CD8-positive, alpha-beta memory T cell (primary cell): ENCODE measurements around the gene ISYNA1. TPM values are rescaled to one million over a fixed set of nuclear protein-coding genes. Genes with fewer than 3 reads are reported as not detected.

Experiments
- CTCF ChIA-PET: fragments of 350-600 bp; sonication (Branson Sonifier 250); formaldehyde crosslinking; loops from one replicate; lab custom pipeline; 2021; ENCODE audit warnings: antibody characterized with exemption; lab: Charles Lee
- POLR2A ChIA-PET: fragments of 350-600 bp; sonication (Branson Sonifier 250); formaldehyde crosslinking; loops from one replicate; lab custom pipeline; 2021; ENCODE audit warnings: antibody characterized with exemption; lab: Charles Lee
- DNase-seq, 5 donors: peaks; one replicate each; pipeline versions ENCODE4 v3.0.0 to v3.0.0-alpha.2; 2020 to 2022; ENCODE audit warnings: mixed read lengths in 1 of 5
- H3K27ac ChIP-seq: one replicate; pipeline ENCODE4 v1.7.0; 2013; ENCODE audit warnings: low read depth, mild to moderate bottlenecking, low read length, moderate library complexity
- H3K27me3 ChIP-seq: 2 replicates; pipeline ENCODE4 v1.7.0; 2013; ENCODE audit warnings: low read length, mild to moderate bottlenecking; ENCODE audit not compliant: insufficient read depth, poor library complexity, severe bottlenecking
- H3K36me3 ChIP-seq: 2 replicates; pipeline ENCODE4 v1.7.0; 2013; ENCODE audit warnings: mild to moderate bottlenecking, low read length, moderate library complexity; ENCODE audit not compliant: insufficient read depth
- H3K4me1 ChIP-seq: 2 replicates; pipeline ENCODE4 v1.7.0; 2013; ENCODE audit warnings: mild to moderate bottlenecking, low read length, moderate library complexity; ENCODE audit not compliant: insufficient read depth
- H3K4me3 ChIP-seq: 2 replicates; pipeline ENCODE4 v1.7.0; 2013; ENCODE audit warnings: mild to moderate bottlenecking, low read length
- H3K9me3 ChIP-seq: 2 replicates; pipeline ENCODE4 v1.7.0; 2013; ENCODE audit warnings: mild to moderate bottlenecking, low read length
- H3K27ac Mint-ChIP-seq, 8 donors: one replicate each; pipeline ENCODE4 v1.8.0; 2020 to 2021; ENCODE audit warnings: mixed read lengths in 8 of 8, mild to moderate bottlenecking in 6 of 8, inconsistent platforms in 3 of 8, moderate library complexity in 3 of 8
- H3K27me3 Mint-ChIP-seq, 2 donors: one replicate each; pipeline ENCODE4 v1.8.0; 2020 to 2021; ENCODE audit warnings: mixed read lengths in 2 of 2, mild to moderate bottlenecking in 1 of 2, moderate library complexity in 1 of 2
- H3K36me3 Mint-ChIP-seq, 3 donors: one replicate each; pipeline ENCODE4 v1.8.0; 2020 to 2021; ENCODE audit warnings: mixed read lengths in 3 of 3, inconsistent platforms in 1 of 3, mild to moderate bottlenecking in 1 of 3
- H3K4me1 Mint-ChIP-seq, 3 donors: one replicate each; pipeline ENCODE4 v1.8.0; 2020 to 2021; ENCODE audit warnings: mixed read lengths in 3 of 3, inconsistent platforms in 1 of 3, mild to moderate bottlenecking in 1 of 3
- H3K4me3 Mint-ChIP-seq, 7 donors: one replicate each; pipeline ENCODE4 v1.8.0; 2020 to 2021; ENCODE audit warnings: mixed read lengths in 7 of 7, mild to moderate bottlenecking in 6 of 7, moderate library complexity in 4 of 7, inconsistent platforms in 2 of 7
- H3K9me3 Mint-ChIP-seq, 5 donors: one replicate each; pipeline ENCODE4 v1.8.0; 2020 to 2022; ENCODE audit warnings: mixed read lengths in 5 of 5, mild to moderate bottlenecking in 3 of 5, moderate library complexity in 2 of 5, inconsistent platforms in 1 of 5
- polyA plus RNA-seq: library from polyadenylated mRNA; unstranded; fragments of 300-500 nt; fragmentation: Illumina TruSeq; gene quantifications from one replicate; pipeline ENCODE4 v1.2.3, GENCODE V29; 2021
- total RNA-seq, 2 experiments: library from RNA; stranded (reverse); gene quantifications; one replicate each; pipeline ENCODE4 v1.2.3, GENCODE V29; 2021

Gene ISYNA1
- total and polyA plus RNA-seq, 3 experiments from 2014 or later: 18.2 to 33.2 (median 20.3) TPM

GRCh38 chr19:18424122-18424889 lies 13.6 kb downstream of the ISYNA1 start:
- Mint-ChIP-seq H3K4me1 (peaks cover 49 to 83% (median 49%) of the 10 kb centered on the region in 3 donors), H3K27ac (peak overlapping the region in 6 of 8 donors; percentile 50 to 97 (median 90)), H3K36me3 (peaks cover 0 to 6% (median 0%) of the 10 kb centered on the region in 3 donors), H3K4me3 (peak overlapping the region in 5 of 7 donors; percentile 37 to 94 (median 69)), H3K27me3 (peaks cover 0 to 2% of the 10 kb centered on the region in 2 donors), H3K9me3 (no peaks in the 10 kb centered on the region)
- peak in 1 of 5 donors; percentile 46 for DNase-seq
- H3K4me1 ChIP-seq: peaks cover 53% of the 10 kb centered on the region
- H3K36me3 ChIP-seq: no peaks in the 10 kb centered on the region
- CTCF ChIA-PET: interaction anchor here (1.8 kb wide), 1 partner anchor 14 kb away, joined by 13 read pairs; no protein-coding TSS in a partner anchor
- no peak overlapping the region for H3K4me3 ChIP-seq
- POLR2A ChIA-PET: interaction anchor here (0.5 to 6.5 kb wide), 2 partner anchors 11 to 25 kb away, joined by 3 to 42 read pairs; no protein-coding TSS in a partner anchor
- H3K27ac ChIP-seq: no peak overlapping the region
- no peaks in the 10 kb centered on the region for H3K9me3 ChIP-seq
- H3K27me3 ChIP-seq: no peaks in the 10 kb centered on the region

- peak overlapping the region; percentile 47 for H3K27ac ChIP-seq
- H3K9me3 Mint-ChIP-seq: no peaks in the 10 kb centered on the region
- H3K4me1 Mint-ChIP-seq: peaks cover 54 to 86% (median 55%) of the 10 kb centered on the region in 3 donors
- peak in 1 of 5 donors; percentile 46 for DNase-seq
- H3K4me3 ChIP-seq: peak overlapping the region; percentile 44
- H3K9me3 ChIP-seq: no peaks in the 10 kb centered on the region
- peaks cover 55% of the 10 kb centered on the region for H3K4me1 ChIP-seq
- peaks cover 0 to 2% of the 10 kb centered on the region in 2 donors for H3K27me3 Mint-ChIP-seq
- H3K27ac Mint-ChIP-seq: peak overlapping the region; percentile 92 to 99 (median 96)
- peaks cover 0 to 6% (median 0%) of the 10 kb centered on the region in 3 donors for H3K36me3 Mint-ChIP-seq
- H3K27me3 ChIP-seq: no peaks in the 10 kb centered on the region
- ChIA-PET CTCF (interaction anchor here (1.3 to 1.8 kb wide), 2 partner anchors 13 to 149 kb away, joined by 5 to 13 read pairs; partner anchors contain the start of gene UBA52), POLR2A (interaction anchor here (6.5 kb wide), 1 partner anchor 12 kb away, joined by 42 read pairs; no protein-coding TSS in a partner anchor)
- H3K4me3 Mint-ChIP-seq: peak overlapping the region; percentile 77 to 98 (median 93)
- H3K36me3 ChIP-seq: no peaks in the 10 kb centered on the region
These were observed 14.5 kb downstream of the ISYNA1 start for GRCh38 chr19:18423258-18424020.

GRCh38 chr19:18422530-18423191 lies 15.3 kb downstream of the ISYNA1 start:
- H3K9me3 ChIP-seq: no peaks in the 10 kb centered on the region
- ChIA-PET POLR2A (interaction anchor here (6.5 kb wide), 1 partner anchor 13 kb away, joined by 42 read pairs; no protein-coding TSS in a partner anchor), CTCF (interaction anchor here (0.9 to 1.8 kb wide), 5 partner anchors 12 to 150 kb away, joined by 3 to 13 read pairs (median 5); partner anchors contain the start of gene UBA52)
- Mint-ChIP-seq H3K4me3 (peak overlapping the region; percentile 77 to 98 (median 93)), H3K27me3 (peaks cover 0 to 2% of the 10 kb centered on the region in 2 donors), H3K9me3 (no peaks in the 10 kb centered on the region), H3K27ac (peak overlapping the region; percentile 92 to 99 (median 96)), H3K36me3 (peaks cover 0 to 5% (median 0%) of the 10 kb centered on the region in 3 donors), H3K4me1 (peaks cover 61 to 87% (median 62%) of the 10 kb centered on the region in 3 donors)
- no peaks in the 10 kb centered on the region for H3K36me3 ChIP-seq
- peak overlapping the region; percentile 47 for H3K27ac ChIP-seq
- peaks cover 59% of the 10 kb centered on the region for H3K4me1 ChIP-seq
- DNase-seq: peak in 4 of 5 donors; percentile 31 to 70 (median 44)
- H3K27me3 ChIP-seq: peaks cover 4% of the 10 kb centered on the region
- H3K4me3 ChIP-seq: peak overlapping the region; percentile 44

- no peaks in the 10 kb centered on the region for H3K9me3 ChIP-seq
- H3K4me3 ChIP-seq: no peak overlapping the region
These were observed 16.5 kb downstream of the ISYNA1 start for GRCh38 chr19:18421371-18421959.

GRCh38 chr19:18420930-18421329 lies 17.0 kb downstream of the ISYNA1 start:
- Mint-ChIP-seq H3K27me3 (peaks cover 0 to 6% of the 10 kb centered on the region in 2 donors), H3K27ac (peak overlapping the region; percentile 92 to 99 (median 95)), H3K9me3 (no peaks in the 10 kb centered on the region), H3K4me3 (peak overlapping the region; percentile 90 to 98 (median 94)), H3K36me3 (peaks cover 0 to 5% (median 0%) of the 10 kb centered on the region in 3 donors), H3K4me1 (peaks cover 67 to 87% (median 75%) of the 10 kb centered on the region in 3 donors)
- Histone ChIP-seq H3K4me1 (peaks cover 74% of the 10 kb centered on the region), H3K4me3 (peak overlapping the region; percentile 47), H3K27me3 (peaks cover 4% of the 10 kb centered on the region), H3K9me3 (no peaks in the 10 kb centered on the region), H3K36me3 (no peaks in the 10 kb centered on the region), H3K27ac (peak overlapping the region; percentile 83)
- peak in 1 of 5 donors; percentile 41 for DNase-seq
- ChIA-PET POLR2A (interaction anchor here (0.6 to 8.3 kb wide), 3 partner anchors 14 to 149 kb away, joined by 4 to 97 read pairs (median 42); partner anchors contain the start of gene JUND), CTCF (interaction anchor here (0.8 to 3.9 kb wide), 5 partner anchors 8 to 142 kb away, joined by 3 to 20 read pairs (median 4); no protein-coding TSS in a partner anchor)

More at GRCh38 chr19:18421371-18421959, 16.5 kb downstream of the ISYNA1 start:
- peaks cover 69% of the 10 kb centered on the region for H3K4me1 ChIP-seq
- CTCF ChIA-PET: interaction anchor here (0.9 to 1.5 kb wide), 4 partner anchors 11 to 33 kb away, joined by 3 to 6 read pairs (median 3); no protein-coding TSS in a partner anchor
- peaks cover 65 to 86% (median 72%) of the 10 kb centered on the region in 3 donors for H3K4me1 Mint-ChIP-seq
- peak overlapping the region; percentile 83 for H3K27ac ChIP-seq
- H3K36me3 ChIP-seq: no peaks in the 10 kb centered on the region
- H3K4me3 Mint-ChIP-seq: peak overlapping the region; percentile 90 to 98 (median 94)
- no peaks in the 10 kb centered on the region for H3K9me3 Mint-ChIP-seq
- peak overlapping the region; percentile 92 to 99 (median 95) for H3K27ac Mint-ChIP-seq
- H3K36me3 Mint-ChIP-seq: peaks cover 0 to 5% (median 0%) of the 10 kb centered on the region in 3 donors
- DNase-seq: peak in 1 of 5 donors; percentile 47
- POLR2A ChIA-PET: interaction anchor here (0.6 to 8.3 kb wide), 3 partner anchors 14 to 149 kb away, joined by 4 to 97 read pairs (median 42); partner anchors contain the start of gene JUND
- peaks cover 4% of the 10 kb centered on the region for H3K27me3 ChIP-seq
- H3K27me3 Mint-ChIP-seq: peaks cover 0 to 2% of the 10 kb centered on the region in 2 donors

GRCh38 chr19:18419699-18420460 lies 18.1 kb downstream of the ISYNA1 start:
- H3K4me1 Mint-ChIP-seq: peaks cover 63 to 88% (median 81%) of the 10 kb centered on the region in 3 donors

More at GRCh38 chr19:18419699-18420460, 18.1 kb downstream of the ISYNA1 start:
- ChIA-PET POLR2A (interaction anchor here (0.6 to 8.3 kb wide), 9 partner anchors 8 to 783 kb away, joined by 3 to 97 read pairs (median 6); partner anchors contain the start of genes ISYNA1, JUND and NR2C2AP), CTCF (interaction anchor here (0.8 to 10.5 kb wide), 10 partner anchors 9 to 141 kb away, joined by 3 to 100 read pairs (median 8); no protein-coding TSS in a partner anchor)
- Histone ChIP-seq H3K36me3 (no peaks in the 10 kb centered on the region), H3K27ac (peak overlapping the region; percentile 83), H3K4me1 (peaks cover 80% of the 10 kb centered on the region), H3K27me3 (peaks cover 4% of the 10 kb centered on the region), H3K9me3 (no peaks in the 10 kb centered on the region), H3K4me3 (peak overlapping the region; percentile 47)
- H3K36me3 Mint-ChIP-seq: peaks cover 0 to 5% (median 0%) of the 10 kb centered on the region in 3 donors
- H3K4me3 Mint-ChIP-seq: peak overlapping the region; percentile 90 to 98 (median 94)
- H3K27ac Mint-ChIP-seq: peak overlapping the region; percentile 92 to 99 (median 96)
- peak; percentile 30 to 77 (median 45) for DNase-seq
- peaks cover 0 to 6% of the 10 kb centered on the region in 2 donors for H3K27me3 Mint-ChIP-seq
- H3K9me3 Mint-ChIP-seq: no peaks in the 10 kb centered on the region
